ENCODE data around the gene CDH4.

DNA sequence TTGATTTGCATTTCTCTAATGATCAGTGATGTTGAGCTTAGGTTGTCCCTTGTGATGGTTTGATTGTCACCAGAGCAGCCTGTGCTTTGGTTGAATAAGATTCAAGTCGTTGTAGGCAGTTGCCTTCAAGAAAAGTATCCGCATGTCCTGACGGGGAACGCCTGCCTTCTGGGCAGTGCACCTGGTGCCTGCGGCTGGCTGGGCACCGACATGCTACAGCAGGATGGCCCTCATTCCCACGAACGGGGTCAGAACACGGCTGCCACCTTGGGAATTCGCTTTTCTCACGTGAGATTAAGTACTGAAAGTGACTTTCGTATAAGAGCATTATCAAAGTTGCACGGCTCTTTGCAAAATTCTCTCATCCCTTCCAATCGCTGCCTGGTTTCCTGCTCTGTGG is 78.4 kb downstream of the CDH4 start:
- TF ChIP-seq, protein P1, sequence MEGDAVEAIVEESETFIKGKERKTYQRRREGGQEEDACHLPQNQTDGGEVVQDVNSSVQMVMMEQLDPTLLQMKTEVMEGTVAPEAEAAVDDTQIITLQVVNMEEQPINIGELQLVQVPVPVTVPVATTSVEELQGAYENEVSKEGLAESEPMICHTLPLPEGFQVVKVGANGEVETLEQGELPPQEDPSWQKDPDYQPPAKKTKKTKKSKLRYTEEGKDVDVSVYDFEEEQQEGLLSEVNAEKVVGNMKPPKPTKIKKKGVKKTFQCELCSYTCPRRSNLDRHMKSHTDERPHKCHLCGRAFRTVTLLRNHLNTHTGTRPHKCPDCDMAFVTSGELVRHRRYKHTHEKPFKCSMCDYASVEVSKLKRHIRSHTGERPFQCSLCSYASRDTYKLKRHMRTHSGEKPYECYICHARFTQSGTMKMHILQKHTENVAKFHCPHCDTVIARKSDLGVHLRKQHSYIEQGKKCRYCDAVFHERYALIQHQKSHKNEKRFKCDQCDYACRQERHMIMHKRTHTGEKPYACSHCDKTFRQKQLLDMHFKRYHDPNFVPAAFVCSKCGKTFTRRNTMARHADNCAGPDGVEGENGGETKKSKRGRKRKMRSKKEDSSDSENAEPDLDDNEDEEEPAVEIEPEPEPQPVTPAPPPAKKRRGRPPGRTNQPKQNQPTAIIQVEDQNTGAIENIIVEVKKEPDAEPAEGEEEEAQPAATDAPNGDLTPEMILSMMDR (IDR thresholded peaks at IDR 0.05; ENCODE audit: control extremely low read depth in 1 of 3, insufficient read depth in 1 of 3, low read depth in 1 of 3, low read length in 3 of 3): no peak
- no peak for TF ChIP-seq JUN (IDR thresholded peaks at IDR 0.05; ENCODE audit: low read depth, low read length)
- TF ChIP-seq CREB1 (IDR thresholded peaks at IDR 0.05): no peak
- TF ChIP-seq, protein P2, sequence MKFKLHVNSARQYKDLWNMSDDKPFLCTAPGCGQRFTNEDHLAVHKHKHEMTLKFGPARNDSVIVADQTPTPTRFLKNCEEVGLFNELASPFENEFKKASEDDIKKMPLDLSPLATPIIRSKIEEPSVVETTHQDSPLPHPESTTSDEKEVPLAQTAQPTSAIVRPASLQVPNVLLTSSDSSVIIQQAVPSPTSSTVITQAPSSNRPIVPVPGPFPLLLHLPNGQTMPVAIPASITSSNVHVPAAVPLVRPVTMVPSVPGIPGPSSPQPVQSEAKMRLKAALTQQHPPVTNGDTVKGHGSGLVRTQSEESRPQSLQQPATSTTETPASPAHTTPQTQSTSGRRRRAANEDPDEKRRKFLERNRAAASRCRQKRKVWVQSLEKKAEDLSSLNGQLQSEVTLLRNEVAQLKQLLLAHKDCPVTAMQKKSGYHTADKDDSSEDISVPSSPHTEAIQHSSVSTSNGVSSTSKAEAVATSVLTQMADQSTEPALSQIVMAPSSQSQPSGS (IDR thresholded peaks at IDR 0.05; ENCODE audit: low read length): no peak
- TF ChIP-seq POLR2AphosphoS5 (IDR thresholded peaks at IDR 0.05; ENCODE audit: low read depth, low read length): no peak
- no peak for TF ChIP-seq POLR2A (IDR thresholded peaks at IDR 0.05; ENCODE audit: control extremely low read depth in 1 of 2, low read depth in 2 of 2, low read length in 2 of 2)

Data from H1 (cell line).